HepG2 (cell line): ENCODE measurements around the gene LORICRIN. TPM values are rescaled to one million over a fixed set of nuclear protein-coding genes. Genes with fewer than 3 reads are reported as not detected.

ENCODE experiments used
- ATAC-seq: fragments of 200-7000 bp; cut with Tn5 transposase; 3 replicates; pipeline ENCODE4 v1.9.1; 2020; ENCODE audit warnings: mild to moderate bottlenecking, moderate library complexity
- BruUV-seq: library from RNA; stranded (reverse); fragments of 400-500 nt; replicated peaks from 2 replicates; lab custom pipeline; 2021; lab: Mats Ljungman, UMichigan
- CTCF ChIA-PET: fragments of 300-600 bp; formaldehyde crosslinking; extraction: SDS; loops from one replicate; lab custom pipeline; 2021; ENCODE audit warnings: low total read pairs, inconsistent platforms, low intra/inter-chr PET ratio; lab: Yijun Ruan, JAX
- POLR2A ChIA-PET: fragments of 350-600 bp; sonication (Branson Sonifier 250); formaldehyde crosslinking; loops from one replicate; lab custom pipeline; 2020; ENCODE audit warnings: antibody characterized with exemption, inconsistent platforms; lab: Yijun Ruan, JAX
- DNase-seq: peaks from one replicate; pipeline ENCODE4 v3.0.0-alpha.2; 2015; ENCODE audit warnings: low spot score
- FAIRE-seq: peaks from 3 replicates; lab custom pipeline; 2011; peaks lifted over from hg19 to GRCh38; lab: Jason Lieb, UNC
- H2AFZ ChIP-seq: one replicate; pipeline ENCODE4 v1.6.1; 2011; ENCODE audit warnings: low read length, inconsistent platforms
- H3K27ac ChIP-seq: fragments of 300-600 bp; 3 replicates; pipeline ENCODE4 v1.8.0; 2011; ENCODE audit warnings: mixed run types, mild to moderate bottlenecking, mixed read lengths, low read length, inconsistent platforms; ENCODE audit not compliant: insufficient read depth; ENCODE audit errors: extremely low read length
- H3K27me3 ChIP-seq, 2 experiments: fragments of 200-600 bp in 1 of 2; 2 replicates in 1 of 2; 3 replicates in 1 of 2; pipeline versions ENCODE4 v1.6.0 to v1.8.0; 2011; ENCODE audit warnings: low read length in 2 of 2, mild to moderate bottlenecking in 2 of 2, moderate library complexity in 2 of 2, inconsistent platforms in 1 of 2; ENCODE audit not compliant: insufficient read depth in 2 of 2, control insufficient read depth in 1 of 2
- H3K36me3 ChIP-seq, 2 experiments: fragments of 200-600 bp in 1 of 2; replicated peaks in 1 of 2; 2 replicates in 1 of 2; 3 replicates in 1 of 2; pipeline versions ENCODE4 v1.5.1 to v1.8.0; 2011; ENCODE audit warnings: low read length in 2 of 2, inconsistent platforms in 1 of 2; ENCODE audit not compliant: insufficient read depth in 2 of 2, control insufficient read depth in 1 of 2
- H3K4me1 ChIP-seq: 2 replicates; pipeline ENCODE4 v1.5.1; 2012; ENCODE audit warnings: low read length, inconsistent platforms; ENCODE audit not compliant: insufficient read depth
- H3K4me2 ChIP-seq: 2 replicates; pipeline ENCODE4 v1.6.0; 2011; ENCODE audit warnings: low read depth, low read length, inconsistent platforms
- H3K4me3 ChIP-seq, 3 experiments: fragments of 200-600 bp in 1 of 3; sonication (generic), shearing (Covaris generic) in 1 of 3; replicated peaks in 1 of 3; 2 replicates each; pipeline ENCODE4 v1.5.1; 2011 to 2016; ENCODE audit warnings: low read length in 3 of 3, inconsistent platforms in 2 of 3, low read depth in 2 of 3, mild to moderate bottlenecking in 2 of 3, control low read depth in 1 of 3, mixed read lengths in 1 of 3; ENCODE audit not compliant: insufficient read depth in 1 of 3
- H3K79me2 ChIP-seq: one replicate; pipeline ENCODE4 v1.6.1; 2011; ENCODE audit warnings: low read length, inconsistent platforms; ENCODE audit not compliant: insufficient read depth
- H3K9ac ChIP-seq: 2 replicates; pipeline ENCODE4 v1.6.0; 2011; ENCODE audit warnings: mild to moderate bottlenecking, low read depth, low read length, inconsistent platforms; ENCODE audit not compliant: insufficient read depth
- H3K9me3 ChIP-seq: 2 replicates; pipeline ENCODE4 v1.5.1; 2012; ENCODE audit warnings: mild to moderate bottlenecking, low read length
- H4K20me1 ChIP-seq: 2 replicates; pipeline ENCODE4 v1.6.0; 2011; ENCODE audit warnings: inconsistent platforms, mild to moderate bottlenecking, low read length, moderate library complexity; ENCODE audit not compliant: insufficient read depth
- ARID2 ChIP-seq: sonication (generic); formaldehyde crosslinking; IDR thresholded peaks from 2 replicates; pipeline ENCODE4 v1.8.1; 2022; ENCODE audit warnings: mild to moderate bottlenecking, missing genetic modification reagents, borderline replicate concordance
- MAFG ChIP-seq: sonication (generic); formaldehyde crosslinking; IDR thresholded peaks from 2 replicates; pipeline ENCODE4 v1.5.1; 2020; ENCODE audit warnings: mild to moderate bottlenecking, missing genetic modification reagents
- NCOR1 ChIP-seq: fragments of 200-600 bp; sonication (generic); IDR thresholded peaks from 2 replicates; pipeline ENCODE4 v1.7.0; 2017; ENCODE audit warnings: antibody characterized with exemption, low read length, borderline replicate concordance
- RFX3 ChIP-seq: IDR thresholded peaks from 2 replicates; pipeline ENCODE4 v1.6.1; 2016; ENCODE audit warnings: missing biosample characterization, missing genetic modification reagents
- SAFB2 ChIP-seq: sonication (generic); formaldehyde crosslinking; IDR thresholded peaks from 2 replicates; pipeline ENCODE4 v1.5.1; 2020; ENCODE audit warnings: missing genetic modification reagents, low read depth, mild to moderate bottlenecking, borderline replicate concordance
- YEATS4 ChIP-seq: sonication (generic); formaldehyde crosslinking; IDR thresholded peaks from 2 replicates; pipeline ENCODE4 v1.4.0; 2020; ENCODE audit warnings: missing genetic modification reagents, borderline replicate concordance
- ZFP41 ChIP-seq: sonication (generic); formaldehyde crosslinking; IDR thresholded peaks from 2 replicates; pipeline ENCODE4 v1.4.0; 2020; ENCODE audit warnings: mild to moderate bottlenecking, missing genetic modification reagents, borderline replicate concordance
- ZNF263 ChIP-seq: sonication (generic); formaldehyde crosslinking; IDR thresholded peaks from 2 replicates; pipeline ENCODE4 v1.4.0; 2020; ENCODE audit warnings: missing genetic modification reagents
- WGBS: methylation state at CpG from one replicate; pipeline ENCODE4 v1.1.6; 2017; ENCODE audit warnings: low lambda C conversion rate; 5-methylcytosine and 5-hydroxymethylcytosine counted together
- in situ Hi-C: cut with HindIII; loops from 2 replicates; pipeline ENCODE4 v1.10.0; 2017; ENCODE audit warnings: low pct_unique_long_range_greater_than_20kb; ENCODE audit not compliant: extremely low pct_ligation_motif_present
- intact Hi-C: fragments of 100-400 bp; cut with micrococcal nuclease; formaldehyde crosslinking; loops from one replicate; pipeline ENCODE4 v1.10.0; 2022; ENCODE audit not compliant: unreplicated experiment
- polyA plus RNA-seq, 8 experiments: library from polyadenylated mRNA; depleted of rRNA in 3 of 8; stranded (reverse) in 7 of 8; unstranded in 1 of 8; fragments of >200 nt; fragmentation: Illumina TruSeq in 4 of 8; extraction: Trizol in 4 of 8; gene quantifications; 2 replicates each; pipeline versions ENCODE4 v1.2.1 to v1.2.3, GENCODE V29; 2011 to 2016; ENCODE audit warnings: low read depth in 4 of 8, missing spikeins in 1 of 8, mixed read lengths in 1 of 8; ENCODE audit not compliant: insufficient read depth in 1 of 8
- total RNA-seq, 5 experiments: library from RNA; depleted of rRNA; stranded (reverse); fragments of >200 nt; fragmentation: Illumina TruSeq; extraction: Trizol; gene quantifications; 2 replicates each; pipeline ENCODE4 v1.2.3, GENCODE V29; 2016; ENCODE audit warnings: low read depth in 1 of 5
- TF ChIP-seq, protein P1 (sequence below): fragments of 450-650 bp; IDR thresholded peaks from 2 replicates; pipeline ENCODE4 v1.6.1; 2017; ENCODE audit warnings: mild to moderate bottlenecking
- TF ChIP-seq, protein P2 (sequence below): sonication (generic); formaldehyde crosslinking; IDR thresholded peaks from 2 replicates; pipeline ENCODE4 v1.8.0; 2022; ENCODE audit warnings: missing genetic modification reagents, low read depth, mild to moderate bottlenecking, borderline replicate concordance

LORICRIN gene
- total and polyA plus RNA-seq, 2 of the 13 experiments (the other 11 are each of a cell fraction or from before 2014, with no cell fraction given): not detected

DNA sequence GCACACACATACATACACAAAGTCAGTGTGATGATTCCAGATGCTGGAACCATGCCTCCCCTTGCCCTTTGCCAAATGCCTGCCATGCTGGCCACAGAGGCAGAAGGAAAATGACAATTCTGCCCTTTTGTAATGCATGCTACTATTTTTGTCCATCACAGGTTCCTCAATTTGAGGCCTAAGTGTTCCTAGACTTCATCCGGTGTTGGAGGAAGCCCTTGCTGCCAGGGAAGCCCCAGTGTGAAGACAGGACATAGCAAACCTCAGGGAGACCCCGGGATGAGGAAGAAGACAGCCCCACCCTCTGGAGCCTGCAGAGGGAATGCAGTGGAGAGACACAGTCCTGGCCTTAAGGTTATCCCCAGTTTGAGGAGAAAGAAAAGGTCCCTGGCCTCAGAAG is 27.7 kb upstream of the LORICRIN start:
- FAIRE-seq (no peak), DNase-seq (no peak), ATAC-seq (no peak)
- CTCF ChIA-PET: no interaction called here
- in situ Hi-C loops (no loop called here), intact Hi-C loops (no loop called here)
- no peak overlapping the region for H2AFZ ChIP-seq
- H3K9me3 ChIP-seq: no peaks in the 10 kb centered on the region
- 14% methylated on average over 2 of the region's 2 CpGs for WGBS
- H3K36me3 ChIP-seq: no peaks in the 10 kb centered on the region
- H3K27me3 ChIP-seq: no peaks in the 10 kb centered on the region; a peak in 1 of 5 replicates
- H3K27ac ChIP-seq: no peak overlapping the region
- no TSS peak for BruUV-seq
- H3K4me2 ChIP-seq: no peak overlapping the region
- no peak overlapping the region for H3K4me3 ChIP-seq
- TF ChIP-seq RFX3 (CRISPR knock-in tag) (no peak), NCOR1 (no peak), SAFB2 (no peak), ZFP41 (CRISPR knock-in tag) (no peak), ZNF263 (CRISPR knock-in tag) (no peak), ARID2 (CRISPR knock-in tag) (no peak), YEATS4 (CRISPR knock-in tag) (no peak), MAFG (CRISPR knock-in tag) (no peak)
- TF ChIP-seq, protein P1, sequence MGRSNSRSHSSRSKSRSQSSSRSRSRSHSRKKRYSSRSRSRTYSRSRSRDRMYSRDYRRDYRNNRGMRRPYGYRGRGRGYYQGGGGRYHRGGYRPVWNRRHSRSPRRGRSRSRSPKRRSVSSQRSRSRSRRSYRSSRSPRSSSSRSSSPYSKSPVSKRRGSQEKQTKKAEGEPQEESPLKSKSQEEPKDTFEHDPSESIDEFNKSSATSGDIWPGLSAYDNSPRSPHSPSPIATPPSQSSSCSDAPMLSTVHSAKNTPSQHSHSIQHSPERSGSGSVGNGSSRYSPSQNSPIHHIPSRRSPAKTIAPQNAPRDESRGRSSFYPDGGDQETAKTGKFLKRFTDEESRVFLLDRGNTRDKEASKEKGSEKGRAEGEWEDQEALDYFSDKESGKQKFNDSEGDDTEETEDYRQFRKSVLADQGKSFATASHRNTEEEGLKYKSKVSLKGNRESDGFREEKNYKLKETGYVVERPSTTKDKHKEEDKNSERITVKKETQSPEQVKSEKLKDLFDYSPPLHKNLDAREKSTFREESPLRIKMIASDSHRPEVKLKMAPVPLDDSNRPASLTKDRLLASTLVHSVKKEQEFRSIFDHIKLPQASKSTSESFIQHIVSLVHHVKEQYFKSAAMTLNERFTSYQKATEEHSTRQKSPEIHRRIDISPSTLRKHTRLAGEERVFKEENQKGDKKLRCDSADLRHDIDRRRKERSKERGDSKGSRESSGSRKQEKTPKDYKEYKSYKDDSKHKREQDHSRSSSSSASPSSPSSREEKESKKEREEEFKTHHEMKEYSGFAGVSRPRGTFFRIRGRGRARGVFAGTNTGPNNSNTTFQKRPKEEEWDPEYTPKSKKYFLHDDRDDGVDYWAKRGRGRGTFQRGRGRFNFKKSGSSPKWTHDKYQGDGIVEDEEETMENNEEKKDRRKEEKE: no peak
- TF ChIP-seq, protein P2, sequence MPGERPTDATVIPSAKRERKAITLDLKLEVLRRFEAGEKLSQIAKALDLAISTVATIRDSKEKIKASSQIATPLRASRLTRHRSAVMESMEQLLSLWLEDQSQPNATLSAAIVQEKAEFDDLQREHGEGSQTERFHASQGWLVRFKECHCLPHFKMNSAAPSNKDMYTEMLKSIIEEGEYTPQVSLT: no peak
- H3K9ac ChIP-seq: no peak overlapping the region
- POLR2A ChIA-PET: no interaction called here
- H4K20me1 ChIP-seq: no peaks in the 10 kb centered on the region
- no peaks in the 10 kb centered on the region for H3K4me1 ChIP-seq
- no peaks in the 10 kb centered on the region for H3K79me2 ChIP-seq
